A673 (cell line): Measurements from ENCODE around the gene ACTL7B. TPM values are rescaled to one million over a fixed set of nuclear protein-coding genes. Genes with fewer than 3 reads are reported as not detected.
"Not testable (repeated sequence)": the region's sequence is repeated elsewhere in the genome, so short reads cannot be mapped to it uniquely, and the experiment has no call there.

ENCODE experiments used
- BruUV-seq: library from RNA; stranded (reverse); fragments of 400-500 nt; replicated peaks from 2 replicates; lab custom pipeline; 2021; lab: Mats Ljungman, UMichigan
- CTCF ChIA-PET: fragments of 300-600 bp; sonication (Branson Sonifier 250); formaldehyde crosslinking; loops from one replicate; lab custom pipeline; 2022; ENCODE audit warnings: antibody characterized with exemption; lab: Charles Lee
- POLR2A ChIA-PET: fragments of 300-600 bp; sonication (Branson Sonifier 250); formaldehyde crosslinking; loops from one replicate; lab custom pipeline; 2022; ENCODE audit warnings: antibody characterized with exemption; ENCODE audit not compliant: low non-redundant PET; lab: Charles Lee
- DNase-seq: peaks from one replicate; pipeline ENCODE4 v3.0.0-alpha.2; 2015; ENCODE audit warnings: low spot score
- H3K27ac ChIP-seq: fragments of 200-600 bp; sonication (generic); 2 replicates; pipeline ENCODE4 v1.5.1; 2016; ENCODE audit warnings: mixed run types, low read depth, mild to moderate bottlenecking, mixed read lengths, antibody characterized with exemption, low read length; ENCODE audit not compliant: poor library complexity, severe bottlenecking
- H3K27me3 ChIP-seq: fragments of 200-600 bp; sonication (generic); replicated peaks from 2 replicates; pipeline ENCODE4 v1.6.1; 2017; ENCODE audit warnings: mixed run types, low read depth, mild to moderate bottlenecking, mixed read lengths, antibody characterized with exemption, low read length; ENCODE audit not compliant: insufficient read depth, poor library complexity
- H3K36me3 ChIP-seq: fragments of 200-600 bp; sonication (generic); 2 replicates; pipeline ENCODE4 v1.6.1; 2016; ENCODE audit warnings: mixed run types, mild to moderate bottlenecking, mixed read lengths, antibody characterized with exemption, low read length; ENCODE audit not compliant: insufficient read depth, poor library complexity, severe bottlenecking
- H3K4me1 ChIP-seq: fragments of 200-600 bp; sonication (generic); 2 replicates; pipeline ENCODE4 v1.6.1; 2017; ENCODE audit warnings: mixed run types, mild to moderate bottlenecking, mixed read lengths, antibody characterized with exemption, low read length; ENCODE audit not compliant: insufficient read depth, poor library complexity, severe bottlenecking
- H3K4me3 ChIP-seq: fragments of 200-600 bp; sonication (generic); 2 replicates; pipeline ENCODE4 v1.5.1; 2016; ENCODE audit warnings: low read depth, mixed run types, mild to moderate bottlenecking, mixed read lengths, low read length; ENCODE audit not compliant: poor library complexity, severe bottlenecking
- H3K9me3 ChIP-seq: fragments of 200-600 bp; sonication (generic); 2 replicates; pipeline ENCODE4 v1.6.1; 2016; ENCODE audit warnings: mixed run types, low read depth, mild to moderate bottlenecking, mixed read lengths, antibody characterized with exemption, low read length; ENCODE audit not compliant: poor library complexity, severe bottlenecking
- CTCF ChIP-seq: fragments of 300-800, 200-600 bp; sonication (generic); conservative IDR thresholded peaks from 2 replicates; pipeline ENCODE4 v1.5.1; 2017; ENCODE audit warnings: low read depth, mild to moderate bottlenecking, antibody characterized with exemption, low read length, moderate library complexity, mixed read lengths
- EZH2 ChIP-seq: fragments of 200-600 bp; sonication (generic); IDR thresholded peaks from 2 replicates; pipeline ENCODE4 v1.6.1; 2017; ENCODE audit warnings: borderline replicate concordance, low read depth, mild to moderate bottlenecking, mixed read lengths, antibody characterized with exemption, low read length; ENCODE audit not compliant: poor library complexity, severe bottlenecking
- intact Hi-C: fragments of 100-400 bp; cut with micrococcal nuclease; formaldehyde crosslinking; loops from one replicate; pipeline ENCODE4 v1.10.0; 2022; ENCODE audit not compliant: unreplicated experiment
- total RNA-seq: library from RNA; stranded (reverse); gene quantifications from 2 replicates; pipeline ENCODE4 v1.2.3, GENCODE V29; 2021

Gene ACTL7B
- total RNA-seq, 1 experiment from 2014 or later = not detected

GRCh38 chr9:108844391-108844790 is 11.4 kb downstream of the ACTL7B start:
- H3K9me3 ChIP-seq = no peaks in the 10 kb centered on the region
- H3K27ac ChIP-seq = no peak overlapping the region
- TF ChIP-seq EZH2 (no peak), CTCF (no peak)
- no peaks in the 10 kb centered on the region for H3K27me3 ChIP-seq
- no TSS peak for BruUV-seq
- CTCF ChIA-PET = no interaction called here
- H3K36me3 ChIP-seq = no peaks in the 10 kb centered on the region
- intact Hi-C loops = no loop called here
- POLR2A ChIA-PET = no interaction called here
- DNase-seq = no peak
- no peak overlapping the region for H3K4me3 ChIP-seq
- H3K4me1 ChIP-seq = no peaks in the 10 kb centered on the region

- Histone ChIP-seq H3K27ac (no peak overlapping the region), H3K36me3 (no peaks in the 10 kb centered on the region), H3K4me1 (no peaks in the 10 kb centered on the region), H3K27me3 (no peaks in the 10 kb centered on the region), H3K4me3 (no peak overlapping the region), H3K9me3 (no peaks in the 10 kb centered on the region)
- ChIA-PET POLR2A (no interaction called here), CTCF (no interaction called here)
- intact Hi-C loops = no loop called here
- TF ChIP-seq CTCF (no peak), EZH2 (no peak)
- DNase-seq = no peak
- BruUV-seq = no TSS peak
Measured at GRCh38 chr9:108842610-108843295, 13.0 kb downstream of the ACTL7B start.

GRCh38 chr9:108839561-108839960 is 16.2 kb downstream of the ACTL7B start:
- intact Hi-C loops, H3K4me3 ChIP-seq, POLR2A ChIA-PET, BruUV-seq, H3K9me3 ChIP-seq, H3K36me3 ChIP-seq, H3K27me3 ChIP-seq, DNase-seq, H3K4me1 ChIP-seq, H3K27ac ChIP-seq, CTCF ChIA-PET: not testable (repeated sequence)

GRCh38 chr9:108838017-108838416 is 17.8 kb downstream of the ACTL7B start:
- TF ChIP-seq CTCF = no peak
- no peak for TF ChIP-seq EZH2
- intact Hi-C loops = no loop called here
- no peaks in the 10 kb centered on the region for H3K9me3 ChIP-seq
- no peaks in the 10 kb centered on the region for H3K27me3 ChIP-seq
- no TSS peak for BruUV-seq
- ChIA-PET POLR2A (no interaction called here), CTCF (no interaction called here)
- H3K36me3 ChIP-seq = no peaks in the 10 kb centered on the region
- no peaks in the 10 kb centered on the region for H3K4me1 ChIP-seq
- DNase-seq = no peak
- H3K4me3 ChIP-seq = no peak overlapping the region
- no peak overlapping the region for H3K27ac ChIP-seq
